ENCODE measurements around the gene SLC15A3. TPM values are rescaled to one million over a fixed set of nuclear protein-coding genes. Genes with fewer than 3 reads are reported as not detected.

SLC15A3 gene
- total RNA-seq, 1 donor from 2014 or later: 8.8 TPM

DNA sequence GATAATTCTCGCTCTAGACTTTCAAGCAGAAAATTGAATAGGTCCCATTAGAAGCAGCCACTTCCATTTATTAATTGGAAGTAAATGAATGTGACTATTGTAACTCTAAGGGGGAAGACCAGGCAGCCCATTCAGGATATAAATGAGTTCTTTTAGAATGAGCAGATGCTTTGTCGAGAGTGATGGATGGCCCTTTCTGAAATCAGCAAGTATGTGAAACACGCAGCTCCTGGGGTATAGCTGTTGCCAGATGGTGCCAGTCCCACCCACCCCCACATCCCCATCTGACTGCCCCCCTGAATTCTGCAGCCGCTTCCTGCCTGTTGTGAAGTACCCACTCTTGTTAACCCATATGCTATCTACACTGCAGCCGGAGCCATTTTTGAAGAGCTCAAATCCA is 3.7 kb downstream of the SLC15A3 start:
- no peak for ATAC-seq
- no peak for DNase-seq (ENCODE audit: low spot score)

DNA sequence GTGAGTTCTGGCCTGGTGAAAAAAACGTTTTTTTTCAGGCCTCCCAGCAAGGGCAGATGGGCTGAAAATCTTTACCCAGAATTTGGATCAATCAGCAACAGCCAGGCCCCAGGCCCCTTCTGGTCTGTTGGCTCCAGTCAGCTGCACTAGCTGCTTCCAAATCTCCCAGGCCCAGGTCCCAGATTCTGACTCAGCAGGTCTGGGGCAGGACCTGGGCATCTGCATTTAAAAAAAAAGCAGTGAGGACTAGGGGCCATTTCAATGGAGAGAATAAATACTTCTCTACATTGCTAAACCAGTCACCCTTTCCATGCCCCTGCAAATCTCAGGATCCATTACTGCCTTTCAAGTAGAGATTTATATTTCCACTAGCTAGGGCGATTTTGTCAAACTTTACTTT is 4.3 kb downstream of the SLC15A3 start:
- no peak for DNase-seq (ENCODE audit: low spot score)
- ATAC-seq: no peak

DNA sequence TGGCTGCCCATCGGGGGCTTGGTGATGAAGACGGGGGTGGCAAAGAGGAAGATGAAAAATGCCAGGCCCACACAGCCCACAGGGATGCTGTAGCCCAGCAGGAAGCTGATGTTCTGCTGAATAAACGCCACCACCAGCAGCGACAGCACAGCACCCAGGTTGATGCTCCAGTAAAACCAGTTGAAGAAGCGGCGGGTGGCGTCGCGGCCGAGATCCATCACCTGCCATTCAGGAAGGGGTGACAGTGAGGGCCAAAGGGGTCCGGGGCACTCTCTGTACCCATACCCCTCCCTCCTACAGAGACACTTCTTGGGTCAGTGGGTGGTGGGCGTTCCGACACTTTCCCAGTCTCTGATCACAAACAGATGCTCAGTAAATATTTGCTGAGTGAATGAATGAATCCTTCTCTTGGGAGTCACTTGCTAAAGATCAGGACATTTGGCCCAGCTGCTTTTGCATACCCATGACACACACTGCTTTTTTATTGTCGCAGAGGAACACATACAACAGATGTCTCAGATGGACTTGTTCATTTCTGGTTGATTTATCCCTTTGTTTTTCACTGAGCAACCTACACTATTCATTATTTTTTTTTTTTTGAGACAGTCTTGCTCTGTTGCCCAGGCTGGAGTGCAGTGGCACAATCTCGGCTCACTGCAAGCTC is 5.2 kb downstream of the SLC15A3 start:
- ATAC-seq (no peak), DNase-seq (ENCODE audit: low spot score) (no peak)

DNA sequence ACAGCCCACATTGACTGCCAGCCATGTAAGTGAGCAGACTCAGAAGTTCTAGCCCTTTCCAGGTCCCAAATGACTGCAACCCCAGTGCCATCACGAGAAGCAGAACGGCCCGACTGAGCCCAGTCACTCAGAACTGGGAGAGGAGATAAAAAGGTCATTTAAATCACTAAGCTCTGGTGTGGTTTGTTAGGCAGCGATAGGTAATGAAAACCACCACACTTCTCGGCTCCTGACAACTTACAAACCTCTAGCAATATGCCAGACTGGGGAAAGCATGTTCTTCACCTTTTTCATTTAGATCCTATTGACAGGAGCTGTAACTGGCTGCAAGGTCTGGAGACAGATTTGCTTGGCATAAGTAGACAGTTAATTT is 6.7 kb downstream of the SLC15A3 start:
- DNase-seq (ENCODE audit: low spot score): no peak
- ATAC-seq: no peak

- DNase-seq (ENCODE audit: low spot score) (no peak), ATAC-seq (no peak)
Measured at GRCh38 chr11:60944490-60945294, 7.3 kb downstream of the SLC15A3 start.

DNA sequence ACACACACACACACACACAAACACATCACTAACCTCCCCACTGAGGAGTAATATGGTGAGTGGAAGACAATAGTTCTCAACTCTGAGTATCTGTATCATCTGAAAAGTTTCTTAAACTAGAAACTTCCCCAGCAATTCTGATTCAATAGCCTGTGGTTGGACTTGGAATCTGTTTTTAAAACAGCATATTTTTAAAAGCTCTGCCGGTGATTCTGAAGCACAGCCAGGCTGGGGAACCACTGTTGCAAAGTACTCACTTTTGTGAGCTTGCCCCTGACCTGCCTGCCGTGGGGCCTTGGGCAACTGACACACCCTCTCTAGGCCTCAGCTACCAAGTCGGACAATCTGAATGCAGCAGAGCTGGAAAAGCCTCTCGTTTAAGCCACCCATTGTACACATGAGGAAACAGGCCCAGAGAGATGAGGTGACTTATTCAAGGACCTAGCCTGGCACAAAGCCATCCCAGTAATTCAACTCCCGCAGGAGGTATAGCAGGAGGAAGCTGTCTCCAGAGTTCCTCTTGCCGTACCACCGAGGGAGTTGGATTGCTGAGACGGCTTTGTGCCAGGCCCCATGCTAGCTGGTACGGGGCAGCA is 8.9 kb downstream of the SLC15A3 start:
- DNase-seq (ENCODE audit: low spot score) (no peak), ATAC-seq (no peak)

DNA sequence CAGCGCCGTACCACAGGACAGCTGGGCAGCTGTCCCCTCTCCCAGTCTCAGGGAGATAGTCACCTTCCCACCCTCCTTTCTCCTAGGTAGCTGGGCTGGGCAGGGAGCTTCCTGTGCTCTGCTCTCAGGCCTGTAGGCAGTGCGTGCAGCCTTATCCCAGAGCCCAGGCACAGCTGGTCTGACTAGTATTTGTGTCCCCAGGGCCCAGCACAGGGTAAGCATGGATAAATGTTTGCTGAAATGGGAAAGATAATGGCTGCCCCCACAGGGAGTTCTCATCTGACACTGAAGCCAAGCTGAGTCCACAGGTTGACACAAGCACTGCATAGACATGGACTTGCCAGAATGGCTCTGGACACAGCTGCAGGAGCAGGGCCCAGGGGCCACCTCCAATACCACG is 9.8 kb downstream of the SLC15A3 start:
- ATAC-seq (no peak), DNase-seq (ENCODE audit: low spot score) (no peak)

DNA sequence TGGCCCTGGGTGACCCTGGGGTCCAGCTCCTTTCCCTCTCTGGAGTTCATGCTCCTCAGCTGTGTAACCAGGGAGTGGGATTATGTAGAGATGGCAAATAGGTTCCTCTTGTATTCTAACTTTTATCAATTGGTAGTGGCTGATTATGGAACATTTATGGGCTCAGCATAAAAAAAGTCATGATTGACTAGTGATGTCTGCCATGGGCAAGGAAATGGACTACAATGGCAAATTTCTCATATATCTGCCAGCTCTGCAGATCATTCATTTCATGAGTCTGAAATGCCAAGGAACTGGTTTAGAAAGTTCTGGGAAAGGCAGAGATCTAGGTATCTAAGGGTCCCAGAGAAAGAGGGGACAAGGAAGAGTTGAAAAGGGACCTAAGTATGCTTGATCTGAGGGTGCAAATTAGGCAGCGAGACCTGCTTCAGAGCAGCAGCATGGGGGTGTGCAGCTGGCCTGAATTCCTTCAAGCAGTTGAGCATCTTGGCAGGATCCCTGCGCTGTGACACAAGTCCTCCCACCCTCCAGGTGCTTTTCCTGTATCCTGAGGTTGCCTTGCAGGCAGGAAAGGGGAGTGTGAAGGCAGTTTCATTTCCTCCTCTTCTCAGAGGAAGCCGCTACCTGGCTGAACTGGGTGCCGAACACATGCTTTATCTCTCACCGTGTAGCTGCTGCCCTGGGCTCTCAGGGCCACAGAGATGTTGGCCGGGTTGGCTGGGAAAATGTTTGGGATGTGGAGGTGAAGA is 10.4 kb downstream of the SLC15A3 start:
- ATAC-seq (no peak), DNase-seq (ENCODE audit: low spot score) (no peak)

DNA sequence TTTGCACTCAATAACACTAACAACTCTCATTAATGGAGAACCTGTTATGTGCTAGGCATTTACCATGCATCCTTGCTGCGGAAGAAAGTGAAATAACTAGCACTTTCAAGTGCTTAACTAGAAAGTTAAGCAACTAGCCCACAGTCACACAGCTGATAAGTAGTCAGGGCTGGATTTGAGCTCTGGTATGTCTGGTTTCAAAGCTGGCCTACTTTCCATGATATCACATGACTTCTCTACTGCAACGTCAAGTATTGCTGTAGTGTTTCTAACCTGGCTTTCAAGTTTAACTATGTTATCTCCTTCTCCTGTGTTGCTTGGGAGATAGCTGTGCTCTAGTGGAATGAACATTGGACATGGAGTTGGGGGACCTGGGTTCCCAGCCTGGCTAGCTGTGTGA is 12.1 kb downstream of the SLC15A3 start:
- DNase-seq (ENCODE audit: low spot score) (no peak), ATAC-seq (no peak)

DNA sequence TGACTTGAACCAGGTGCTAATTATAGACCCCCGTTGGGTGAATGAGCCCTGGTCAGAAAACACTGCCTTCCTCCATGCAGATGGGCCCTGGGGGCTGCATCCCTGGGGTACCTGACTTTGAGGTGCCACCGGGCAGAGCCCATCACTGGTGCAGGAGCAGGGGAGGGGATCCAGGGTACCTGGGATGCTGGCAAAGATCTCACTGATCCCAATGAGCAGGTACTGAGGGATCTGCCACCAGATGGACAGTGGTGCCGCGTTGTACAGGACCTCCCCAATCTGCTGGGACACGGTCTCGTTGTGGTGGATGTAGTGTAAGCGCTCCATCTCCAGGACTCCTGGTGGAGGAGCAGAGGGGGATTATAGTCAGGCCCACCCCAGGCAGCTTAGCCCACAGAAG is 12.7 kb downstream of the SLC15A3 start:
- DNase-seq (ENCODE audit: low spot score) (no peak), ATAC-seq (no peak)

DNA sequence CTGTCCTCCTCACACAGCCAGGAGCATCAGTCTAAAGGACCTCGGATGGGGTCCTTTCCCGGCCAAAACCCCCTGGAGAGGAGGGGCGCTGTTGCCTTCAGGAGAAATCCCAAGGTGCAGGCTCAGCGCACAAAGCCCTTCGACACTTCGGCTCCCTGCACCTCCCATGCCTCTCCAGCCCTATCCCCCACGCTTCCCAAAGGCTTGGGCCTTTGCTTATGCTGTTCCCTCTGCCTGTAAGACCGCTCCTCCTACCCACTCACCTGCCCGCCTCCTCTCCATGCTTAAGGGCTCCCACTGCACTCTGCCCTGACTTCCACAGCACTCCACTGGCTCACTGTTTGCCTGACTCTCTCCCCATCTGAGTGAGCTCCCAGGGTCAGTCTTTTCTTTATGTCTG is 13.5 kb downstream of the SLC15A3 start:
- no peak for DNase-seq (ENCODE audit: low spot score)

DNA sequence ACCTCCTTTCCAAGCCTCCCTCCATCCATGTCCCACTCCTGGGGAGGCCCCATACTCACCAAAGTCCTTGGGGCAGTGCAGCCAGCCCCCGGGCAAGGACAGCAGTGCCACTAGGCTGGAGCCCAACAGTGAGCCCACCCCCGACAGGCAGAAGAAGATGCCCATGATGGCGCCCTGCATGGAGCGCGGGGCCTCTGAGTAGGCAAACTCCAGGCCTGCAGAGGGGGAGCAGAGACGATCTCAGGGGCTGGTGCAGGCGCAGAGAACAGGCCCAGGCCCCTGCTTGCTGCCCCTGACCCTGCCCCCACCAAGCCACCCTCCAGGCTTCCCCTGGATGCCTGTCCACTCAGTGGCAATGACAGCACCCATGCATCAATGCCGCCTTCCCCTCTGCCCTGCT is 14.2 kb downstream of the SLC15A3 start:
- DNase-seq (ENCODE audit: low spot score) (no peak), ATAC-seq (no peak)

More for the DNA sequence above, 13.5 kb downstream of the SLC15A3 start:
- ATAC-seq: no peak

DNA sequence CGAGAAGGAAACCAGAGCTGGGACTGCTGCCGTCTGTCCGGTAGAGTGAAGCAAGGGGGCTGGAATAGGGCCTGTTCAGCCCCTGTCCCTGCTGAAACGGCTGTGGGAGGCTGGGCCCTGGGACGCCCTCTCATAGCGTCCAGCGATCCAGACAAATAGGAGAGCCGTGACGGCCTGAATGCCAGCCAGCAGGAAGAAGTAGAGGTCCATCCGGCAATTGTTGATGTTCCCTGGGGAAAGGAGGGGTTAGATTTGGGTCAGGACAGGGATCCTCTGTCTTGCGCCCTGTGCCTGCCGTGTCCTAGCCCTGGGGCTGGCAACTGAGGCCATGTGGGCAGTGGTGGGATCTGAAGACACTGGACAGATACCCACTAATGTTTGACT is 14.8 kb downstream of the SLC15A3 start:
- ATAC-seq (peak; percentile 51), DNase-seq (ENCODE audit: low spot score) (no peak)

- no peak for DNase-seq (ENCODE audit: low spot score)
- ATAC-seq: no peak
Measured at GRCh38 chr11:60936467-60937143, 15.4 kb downstream of the SLC15A3 start.

DNA sequence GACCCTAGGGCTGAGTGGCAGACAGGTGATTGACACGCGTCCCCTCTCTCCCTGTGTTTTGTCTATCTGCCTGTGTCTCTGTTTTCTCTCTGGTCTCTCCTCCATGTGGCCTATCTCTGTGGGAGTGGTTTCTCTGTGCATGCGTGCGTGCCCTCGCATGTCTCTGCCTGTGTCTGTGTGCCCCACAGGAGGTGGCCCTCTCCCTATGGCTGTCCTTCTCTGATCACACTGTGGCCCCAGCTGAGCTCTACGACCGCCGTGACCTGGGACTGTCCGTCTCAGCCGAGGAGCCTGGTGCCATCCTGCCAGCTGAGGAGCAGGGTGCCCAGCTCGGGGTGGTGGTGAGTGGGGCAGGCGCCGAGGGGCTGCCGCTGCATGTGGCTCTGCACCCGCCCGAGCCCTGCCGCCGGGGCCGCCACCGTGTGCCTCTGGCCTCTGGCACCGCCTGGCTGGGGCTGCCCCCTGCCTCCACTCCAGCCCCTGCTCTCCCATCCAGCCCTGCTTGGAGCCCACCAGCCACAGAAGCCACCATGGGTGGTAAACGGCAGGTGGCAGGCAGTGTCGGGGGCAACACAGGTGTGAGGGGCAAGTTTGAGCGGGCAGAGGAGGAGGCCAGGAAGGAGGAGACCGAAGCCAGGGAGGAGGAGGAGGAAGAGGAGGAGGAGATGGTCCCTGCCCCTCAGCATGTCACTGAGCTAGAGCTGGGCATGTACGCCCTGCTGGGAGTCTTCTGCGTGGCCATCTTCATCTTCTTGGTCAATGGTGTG is 16.1 kb downstream of the SLC15A3 start:
- no peak for DNase-seq (ENCODE audit: low spot score)
- no peak for ATAC-seq

DNA sequence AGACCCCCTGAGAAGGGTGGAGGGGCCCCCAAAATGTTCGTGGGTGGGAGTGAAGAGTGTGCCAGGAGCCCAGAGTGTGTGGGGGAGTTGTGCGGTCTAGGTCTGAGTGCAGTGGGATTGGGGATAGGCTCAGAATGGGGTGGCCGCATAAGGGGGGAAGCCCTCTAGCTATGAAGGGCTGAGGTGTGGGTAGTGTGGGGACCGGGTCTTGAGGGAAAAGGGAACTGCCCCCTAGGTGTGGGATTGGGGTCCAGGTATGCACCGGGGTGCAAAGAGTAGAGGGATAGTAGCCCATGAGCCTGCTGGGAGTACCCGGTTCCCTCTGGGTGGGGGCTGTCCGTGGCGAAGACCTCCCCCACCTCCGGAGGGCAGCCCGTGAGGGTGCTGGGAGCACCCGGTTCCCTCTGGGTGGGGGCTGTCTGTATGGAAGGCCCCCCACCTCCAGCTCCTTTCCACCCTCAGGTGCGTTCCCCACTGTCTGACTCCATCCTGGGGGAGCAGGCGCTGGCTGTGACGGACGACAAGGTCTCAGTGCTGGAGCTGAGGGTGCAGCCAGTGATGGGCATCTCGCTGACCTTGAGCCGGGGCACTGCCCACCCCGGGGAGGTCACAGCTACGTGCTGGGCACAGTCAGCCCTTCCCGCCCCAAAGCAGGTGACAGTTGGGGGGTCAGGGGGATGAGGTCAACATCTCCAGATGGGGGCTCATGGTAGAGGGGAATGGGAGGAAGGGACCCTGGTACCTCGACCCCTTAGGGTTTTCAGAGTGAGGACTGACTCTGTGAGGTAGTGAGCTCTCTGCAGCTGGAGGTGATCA is 17.0 kb downstream of the SLC15A3 start:
- no peak for ATAC-seq
- DNase-seq (ENCODE audit: low spot score): no peak

GRCh38 chr11:60934124-60934789 is 17.7 kb downstream of the SLC15A3 start:
- DNase-seq (ENCODE audit: low spot score) (no peak), ATAC-seq (no peak)

DNA sequence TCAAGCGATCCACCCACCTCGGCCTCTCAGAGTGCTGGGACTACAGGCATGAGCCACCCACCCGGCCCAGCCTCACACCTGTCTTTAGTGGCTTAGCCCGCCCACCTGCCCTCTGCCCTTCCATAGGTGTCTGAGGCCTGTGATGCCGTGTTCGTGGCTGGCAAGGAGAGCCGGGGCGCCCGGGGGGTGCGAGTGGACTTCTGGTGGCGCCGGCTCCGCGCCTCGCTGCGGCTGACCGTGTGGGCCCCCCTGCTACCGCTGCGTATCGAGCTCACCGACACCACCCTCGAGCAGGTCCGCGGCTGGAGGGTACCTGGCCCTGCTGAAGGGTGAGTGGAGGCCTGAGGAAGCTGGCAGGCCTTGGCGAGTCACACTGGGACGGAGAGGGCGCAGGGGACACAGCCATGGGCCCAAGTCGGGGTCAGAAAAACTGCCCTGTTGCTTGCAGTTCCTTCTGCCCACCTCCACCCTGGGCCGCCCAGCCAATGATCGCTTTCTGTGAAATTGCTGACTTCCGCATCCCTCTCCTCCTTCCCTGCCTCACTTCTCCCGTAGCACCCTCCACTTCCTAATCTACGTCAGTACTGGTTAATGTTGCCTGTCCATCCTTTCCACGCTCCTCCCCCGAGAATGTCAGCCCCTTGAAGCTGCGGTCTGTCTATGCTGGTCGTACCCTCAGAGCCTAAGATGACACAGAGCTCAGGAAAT is 18.4 kb downstream of the SLC15A3 start:
- DNase-seq (ENCODE audit: low spot score) (no peak), ATAC-seq (no peak)
